MV-4-11 (cell line): ENCODE data around the gene CERK.
A peak's percentile ranks its signal among the peaks of the same experiment; 100 is the strongest.
"Not testable (repeated sequence)": the region's sequence is repeated elsewhere in the genome, so short reads cannot be mapped to it uniquely, and the experiment has no call there.

Experiments
- DNase-seq: peaks from one replicate; lab custom pipeline; 2025; lab: John Stamatoyannopoulos, UW

The CERK gene

DNA sequence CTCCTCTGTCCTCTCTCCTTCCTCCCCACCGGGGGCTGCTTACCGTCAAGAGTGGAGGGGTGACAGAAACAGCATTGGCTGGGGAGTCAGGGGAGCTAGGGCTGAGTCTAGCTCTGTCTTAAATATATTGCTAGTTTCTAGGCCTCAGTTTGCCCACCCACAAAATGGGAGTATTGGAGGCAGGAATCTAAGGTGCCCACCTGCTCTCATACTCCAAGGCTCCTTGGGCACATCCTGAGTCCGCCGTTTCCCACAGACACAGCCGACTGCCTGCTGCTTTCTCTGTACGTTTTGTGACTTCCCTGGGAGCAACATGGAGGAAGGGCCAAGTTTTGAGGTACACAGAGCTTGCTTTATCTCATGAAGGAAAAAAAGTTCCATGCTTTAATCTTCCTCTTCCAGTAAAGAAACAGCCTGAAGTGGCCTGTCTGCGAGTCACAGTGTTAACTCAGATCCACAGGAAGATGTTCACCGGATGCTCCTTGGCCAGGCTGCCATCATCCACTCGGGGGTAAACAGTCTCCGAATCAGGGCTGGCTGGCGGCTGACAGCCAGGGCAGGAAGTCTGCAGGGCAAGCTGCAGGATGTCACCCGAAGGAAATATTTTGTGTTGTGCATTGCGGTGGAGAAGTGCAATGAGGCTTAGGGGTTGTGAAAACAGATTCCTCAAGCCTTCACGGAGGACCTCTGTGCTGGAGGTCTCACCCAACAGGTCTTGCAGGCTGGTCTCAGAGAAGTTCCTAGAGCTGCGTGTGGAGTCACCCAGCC lies 11.0 kb upstream of the CERK start:
- peak; percentile 48 for DNase-seq

DNA sequence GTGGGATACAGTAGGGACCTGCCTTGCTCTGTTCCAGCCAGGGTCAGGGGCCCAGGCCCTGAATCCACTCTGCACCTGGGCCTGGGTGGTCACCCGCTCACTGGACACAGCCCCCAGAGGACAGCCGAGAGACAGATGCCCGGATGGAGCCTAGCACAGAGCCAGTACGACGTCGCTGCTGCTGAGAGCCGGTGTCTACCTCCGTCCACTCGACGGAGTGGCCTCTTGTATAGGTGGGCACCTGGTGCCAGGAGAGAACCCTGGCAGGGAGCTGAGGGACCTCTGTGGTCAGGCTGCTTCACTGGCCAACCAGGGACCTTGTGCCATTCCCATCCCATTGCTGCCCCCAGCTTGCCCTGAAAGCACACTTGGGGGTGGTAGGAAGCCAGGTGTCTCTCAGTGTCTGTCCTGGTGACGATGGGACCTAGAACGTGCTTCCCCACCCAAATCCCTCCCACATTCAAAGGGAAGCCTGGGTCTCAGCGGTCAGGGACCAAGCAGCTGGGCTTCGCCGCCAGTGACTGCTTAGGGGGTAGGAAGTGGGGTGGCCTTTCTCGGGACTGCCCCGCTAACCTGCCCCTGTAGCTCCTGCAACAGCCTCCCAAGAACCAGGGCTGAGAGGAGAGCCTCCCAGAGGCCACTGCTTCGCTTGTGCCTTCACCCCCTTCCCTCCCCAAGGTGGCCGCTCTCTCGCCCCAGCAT lies 10.3 kb upstream of the CERK start:
- DNase-seq = no peak

DNA sequence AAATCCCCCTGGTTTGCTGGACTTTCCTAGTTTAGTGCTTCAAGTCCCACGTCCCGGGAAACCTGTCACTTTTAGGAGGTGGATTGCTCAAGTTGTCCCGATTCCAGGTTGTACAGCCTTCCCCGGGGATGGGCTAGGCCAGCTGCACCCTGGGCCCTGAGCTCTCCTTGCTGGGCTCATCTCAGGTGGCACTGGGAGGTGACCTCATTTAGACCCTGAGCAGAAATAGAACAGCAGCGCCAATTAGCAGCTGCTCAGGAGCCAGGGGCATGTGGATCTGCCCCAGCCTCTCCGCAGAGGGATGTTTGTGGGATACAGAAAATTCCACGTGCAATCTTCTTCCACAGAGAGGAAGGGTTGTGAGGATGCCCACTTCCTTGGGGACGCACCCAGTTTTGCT lies 9.6 kb upstream of the CERK start:
- no peak for DNase-seq

DNA sequence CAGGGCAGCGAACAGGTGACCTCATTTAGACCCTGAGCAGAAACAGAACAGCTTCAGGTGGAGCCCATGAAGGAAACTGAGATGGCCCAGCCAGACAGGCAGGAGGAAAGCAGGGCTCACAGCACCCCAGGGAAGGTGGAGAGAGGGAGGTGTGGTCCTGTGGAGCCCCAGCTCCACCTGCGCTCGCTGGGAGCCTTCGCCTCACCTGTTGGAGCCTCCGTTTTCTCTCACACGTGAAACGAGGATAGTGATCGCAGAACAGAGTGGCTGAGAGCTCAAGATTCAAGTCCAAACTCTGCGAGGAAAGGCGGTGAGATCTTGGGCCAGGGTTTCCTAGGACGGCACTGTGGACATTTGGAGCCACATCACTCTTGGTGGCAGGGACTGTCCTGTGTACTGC lies 8.6 kb upstream of the CERK start:
- DNase-seq = no peak

DNA sequence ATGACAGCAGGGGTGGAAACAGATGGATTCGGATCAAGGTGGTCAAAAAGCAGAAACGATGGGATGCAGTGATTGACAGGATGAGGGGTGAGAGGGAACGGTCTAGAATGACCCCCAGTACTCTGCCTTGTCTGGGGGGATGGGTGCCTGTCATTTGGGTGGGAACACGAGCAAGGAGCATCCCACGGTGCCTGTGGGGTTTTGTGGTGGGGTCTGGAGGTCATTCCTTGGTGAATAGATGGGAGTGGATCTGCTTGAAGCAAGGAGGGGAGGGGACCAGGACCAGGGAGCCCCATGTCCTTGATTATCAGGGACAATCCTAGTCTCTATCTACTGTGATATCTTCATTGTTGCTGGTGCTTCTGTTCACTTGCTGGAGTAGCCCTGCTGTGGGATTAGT lies 8.1 kb upstream of the CERK start:
- DNase-seq = no peak

DNA sequence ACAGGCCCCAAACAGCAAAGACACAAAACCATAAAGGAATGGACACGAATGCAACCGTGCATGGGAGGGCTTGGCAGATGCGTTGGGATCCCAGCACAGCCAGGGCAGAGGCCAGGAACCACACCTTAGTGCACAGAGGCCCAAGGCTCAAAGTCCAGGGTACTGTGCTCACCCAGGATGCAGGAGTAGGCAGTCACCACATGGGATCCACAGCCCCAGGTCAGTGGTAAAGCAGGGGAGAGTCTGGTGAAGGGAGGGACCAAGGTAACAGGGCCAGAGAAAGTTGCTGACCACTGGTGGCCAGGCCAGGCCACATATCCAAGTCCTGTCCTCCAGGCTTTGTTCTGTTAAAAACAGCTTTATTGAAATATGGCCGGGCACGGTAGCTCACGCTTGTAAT lies 6.5 kb upstream of the CERK start:
- no peak for DNase-seq

DNA sequence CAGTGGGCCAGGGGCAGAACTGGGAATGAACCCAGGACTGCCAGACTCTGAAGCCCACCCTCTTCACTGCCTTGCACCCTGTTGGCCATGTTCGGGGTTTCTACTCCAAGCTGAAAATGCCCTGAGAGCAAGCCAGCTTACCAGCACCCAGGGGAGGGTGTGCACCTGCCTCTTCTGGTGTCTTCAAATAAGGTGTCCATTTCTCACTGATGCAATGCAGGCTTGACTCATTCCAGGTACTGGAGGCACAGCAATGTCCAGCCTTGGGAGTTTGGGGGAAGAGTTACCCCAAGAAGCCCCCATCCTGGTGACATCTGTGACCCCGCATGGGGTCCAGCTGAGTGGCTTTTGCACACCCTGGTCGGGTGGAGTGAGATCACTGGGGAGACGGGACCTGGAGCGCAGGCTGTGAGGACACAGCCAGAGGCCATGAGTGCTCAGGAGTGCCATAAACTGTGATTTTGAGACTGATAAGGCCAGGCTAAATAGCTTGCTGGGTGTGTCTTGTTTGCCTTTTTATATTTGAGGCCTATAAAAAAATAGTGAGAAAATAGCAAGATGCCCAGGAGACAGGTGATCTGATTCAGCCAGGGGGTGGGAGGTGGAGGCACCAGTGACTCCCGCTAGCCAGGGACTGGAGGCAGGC lies 4.6 kb upstream of the CERK start:
- DNase-seq = no peak

DNA sequence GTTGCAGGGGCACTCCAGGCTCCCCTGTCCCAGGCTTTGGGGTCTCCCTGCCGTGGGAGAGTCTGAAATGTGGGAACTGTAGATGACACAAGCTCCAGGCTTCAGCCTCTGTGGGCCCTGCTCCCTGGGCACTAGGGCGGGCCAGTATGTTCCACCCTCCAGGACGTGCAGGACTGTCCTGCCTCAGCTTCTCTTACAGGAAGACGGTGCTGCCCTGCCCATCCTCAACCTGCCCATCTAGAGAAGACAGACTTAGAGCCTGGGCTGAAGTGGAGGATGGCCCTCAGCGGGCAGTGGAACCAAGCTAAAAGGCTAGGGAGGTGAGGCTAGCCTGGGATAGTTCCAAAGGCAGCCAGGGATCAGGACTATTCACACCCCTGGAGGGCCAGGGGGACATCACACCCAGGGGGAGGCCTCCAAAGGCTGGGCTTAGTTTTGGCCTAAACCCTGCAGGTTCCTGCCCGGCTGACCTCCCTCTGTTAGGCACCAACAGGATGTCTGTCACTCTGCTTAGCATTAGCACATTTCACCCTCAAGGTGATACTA lies 4.0 kb upstream of the CERK start:
- no peak for DNase-seq

DNA sequence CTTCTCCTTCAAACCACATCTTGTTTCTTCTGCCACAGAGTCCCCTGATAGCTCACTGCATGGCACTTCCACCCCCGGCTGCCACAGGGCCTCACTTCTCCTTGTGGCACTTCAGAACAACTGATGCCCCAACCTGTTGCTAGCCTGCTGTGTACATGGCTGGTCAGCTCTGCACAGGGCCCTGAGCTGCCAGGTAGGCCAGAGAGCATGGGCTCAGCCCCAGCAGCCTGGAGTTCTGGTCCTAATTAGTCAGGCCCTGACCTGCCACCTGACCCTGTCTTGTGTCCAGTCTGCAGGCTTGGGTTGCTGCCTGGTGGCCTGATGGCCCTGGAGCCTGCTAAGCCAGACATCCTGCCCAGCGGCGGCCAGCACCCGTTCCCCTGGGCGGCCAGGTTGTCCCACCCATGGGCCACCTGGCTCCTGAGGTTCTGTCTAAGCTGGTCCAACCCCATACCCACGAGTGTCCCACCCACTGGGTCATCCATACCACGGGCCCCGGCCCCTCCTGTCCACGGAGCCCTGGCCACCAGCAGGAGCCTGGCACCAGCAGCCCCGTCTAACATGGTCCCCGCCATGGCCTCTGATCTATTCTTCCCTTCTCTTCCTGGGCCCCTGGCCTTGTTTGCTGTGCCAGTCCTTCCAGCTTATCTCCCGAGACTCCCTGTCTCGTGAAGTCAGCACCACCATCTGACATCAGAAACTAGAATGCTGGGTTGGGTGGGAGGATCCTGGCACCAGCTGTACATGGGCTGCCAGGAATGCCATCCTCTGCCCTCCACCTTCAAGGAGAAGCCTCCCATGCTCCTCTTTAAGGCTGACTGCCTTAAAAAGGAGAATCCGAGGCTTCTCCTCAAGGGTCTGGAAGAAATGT lies 3.1 kb upstream of the CERK start:
- DNase-seq = no peak

DNA sequence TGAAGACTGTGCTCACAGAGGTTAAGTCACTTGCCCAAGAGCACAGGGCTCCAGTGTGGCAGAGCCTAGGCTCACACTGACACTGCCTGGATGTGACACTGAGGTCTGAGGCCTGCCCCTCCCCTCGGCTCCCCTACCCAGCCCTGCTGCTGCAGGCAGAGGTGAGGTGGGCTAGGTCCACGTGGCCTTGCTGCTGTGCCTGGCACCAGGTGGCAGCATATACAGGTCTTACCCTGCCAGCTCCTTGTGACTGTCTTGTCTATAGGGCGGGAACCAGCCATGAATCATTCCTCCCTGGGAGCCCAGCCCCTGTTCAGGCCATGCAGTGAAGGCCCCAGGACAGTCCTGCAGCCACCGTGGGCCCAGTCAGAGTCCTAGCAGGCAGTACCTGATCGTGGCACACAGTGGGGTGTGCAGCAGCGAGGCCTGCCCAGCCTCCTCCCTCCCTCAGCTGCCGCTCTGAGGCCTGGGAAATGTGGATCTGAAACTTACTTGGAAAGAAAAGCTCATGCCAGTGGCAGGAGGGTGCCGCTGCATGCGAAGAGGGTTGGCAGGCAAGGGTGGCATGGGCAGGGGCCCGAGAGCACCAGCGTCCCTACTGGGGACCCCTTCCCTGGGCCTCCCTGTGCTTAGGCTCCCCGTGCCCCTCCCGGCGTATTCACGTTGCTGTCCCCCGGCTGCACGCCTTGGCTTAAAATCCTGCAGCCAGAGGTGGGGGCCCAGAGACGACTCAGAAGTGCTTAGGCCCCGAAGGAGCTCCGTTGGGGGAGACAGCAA lies 1.2 kb upstream of the CERK start:
- DNase-seq = peak; percentile 67

DNA sequence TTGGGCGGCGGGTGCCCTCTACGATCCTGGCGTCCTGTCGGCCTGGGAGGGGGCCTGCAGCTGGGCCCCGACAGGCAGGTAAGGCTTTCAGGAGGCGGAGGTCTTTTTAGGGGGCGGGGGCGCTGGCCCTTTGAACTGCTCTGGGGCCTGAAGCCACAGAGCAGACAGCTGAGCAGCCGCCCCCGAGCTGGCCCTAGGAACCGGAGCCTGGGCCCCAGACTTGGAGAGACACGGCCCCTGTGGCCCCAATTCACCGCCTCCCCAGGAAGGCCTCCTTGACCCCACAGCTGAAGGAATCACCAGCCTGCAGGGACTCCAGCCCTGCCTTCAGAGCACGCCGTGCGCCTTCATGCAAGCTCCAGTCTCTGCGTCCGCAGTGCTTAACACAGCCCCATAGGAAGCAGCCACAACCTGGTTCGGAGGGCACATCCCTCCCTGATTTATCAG lies 618 bp upstream of the CERK start:
- no peak for DNase-seq

DNA sequence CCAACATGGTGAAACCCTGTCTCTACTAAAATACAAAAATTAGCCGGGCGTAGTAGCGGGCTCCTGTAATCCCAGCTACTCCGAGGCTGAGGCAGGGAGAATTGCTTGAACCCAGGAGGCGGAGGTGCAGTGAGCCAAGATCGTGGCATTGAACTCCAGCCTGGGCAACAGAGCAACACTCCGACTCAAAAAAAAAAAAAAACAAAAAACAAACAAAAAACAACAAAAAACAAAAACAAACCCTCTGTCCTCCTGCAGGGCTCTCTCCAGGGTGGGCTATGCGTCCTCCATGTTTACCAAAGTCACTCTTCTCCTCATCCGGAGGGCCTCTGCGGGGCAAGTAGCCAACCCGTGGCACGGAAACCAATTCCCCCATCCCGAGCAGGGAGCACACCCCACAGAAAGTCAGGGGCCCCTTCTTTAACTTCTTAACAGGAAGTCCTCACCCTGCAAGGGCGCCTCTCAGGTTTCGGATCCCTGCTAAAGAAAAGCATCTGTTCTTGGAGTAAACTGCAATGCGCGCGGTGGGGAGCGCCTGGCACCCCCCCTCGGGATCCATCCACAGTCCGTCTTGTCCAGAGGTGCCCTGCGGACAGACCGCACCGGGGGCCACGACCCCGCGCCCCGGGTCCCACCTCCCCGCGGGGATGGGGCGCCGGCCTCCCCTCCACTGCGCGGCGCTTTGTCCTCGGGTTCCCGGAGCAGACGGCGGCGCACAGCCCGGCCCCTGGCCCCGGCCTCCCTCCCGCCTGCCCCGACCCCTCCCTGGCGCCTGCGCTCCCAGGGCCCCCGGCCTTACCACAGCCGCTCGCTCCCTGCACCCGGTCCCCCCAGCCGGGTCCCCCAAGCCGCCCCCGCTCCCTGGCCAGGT lies 712 bp downstream of the CERK start:
- DNase-seq = peak; percentile 67

DNA sequence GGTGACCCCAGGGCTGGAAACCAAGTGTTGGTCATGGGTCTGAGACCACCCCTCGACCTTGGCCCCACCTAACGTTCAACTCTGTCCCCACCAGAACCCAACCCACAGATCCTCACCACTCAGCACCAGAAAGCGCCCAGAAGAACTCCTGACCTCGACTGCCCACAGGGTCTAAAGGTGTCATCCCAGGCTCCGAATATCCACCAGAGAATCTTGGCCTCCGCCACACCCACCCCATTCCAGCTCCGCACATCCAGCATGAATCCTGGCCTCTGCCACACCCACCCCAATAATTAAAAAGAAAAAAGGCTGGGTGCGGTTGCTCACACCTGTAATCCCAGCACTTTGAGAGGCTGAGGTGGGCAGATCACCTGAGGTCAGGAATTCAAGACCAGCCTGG lies 1.3 kb downstream of the CERK start:
- no peak for DNase-seq

DNA sequence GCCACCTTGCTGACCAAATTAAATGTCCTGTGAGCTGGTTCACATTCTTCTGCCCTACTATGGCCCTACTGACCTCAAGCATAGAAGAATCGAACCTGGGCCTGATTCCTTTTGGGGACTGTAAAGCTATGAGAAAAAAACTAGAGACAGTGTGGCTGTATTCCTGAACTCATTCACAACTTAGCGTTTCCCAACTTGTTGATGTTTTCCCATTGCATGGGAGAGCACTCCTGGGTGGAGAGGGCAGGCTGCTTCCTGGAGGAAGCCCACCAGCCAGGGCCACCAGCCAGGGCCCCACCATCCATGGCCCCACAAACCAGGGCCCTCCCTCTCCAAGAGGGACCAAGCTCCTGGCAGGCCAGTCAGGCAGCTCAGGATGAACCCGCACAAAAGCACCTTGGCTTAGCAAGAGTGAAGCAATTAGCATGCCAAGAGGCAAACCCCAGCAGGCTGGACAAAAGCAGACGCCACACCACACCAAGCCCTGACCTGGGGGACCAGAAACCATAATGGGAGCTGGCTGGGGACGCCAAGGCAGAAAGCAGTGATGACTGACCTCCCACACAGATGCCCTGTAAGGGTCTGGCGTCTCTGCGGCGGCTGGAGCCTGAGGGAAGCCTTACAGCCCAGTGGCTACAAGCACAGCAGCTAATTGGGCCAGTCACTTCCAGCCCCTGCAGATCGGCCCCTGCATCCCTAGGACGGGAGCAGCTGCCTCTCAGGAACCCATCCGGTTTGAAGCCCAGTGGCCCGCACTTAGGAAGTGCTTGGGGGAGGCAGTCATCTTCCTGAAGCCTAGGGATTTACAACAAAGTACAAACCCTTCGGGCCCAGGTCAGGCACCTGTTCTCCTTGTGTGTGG lies 2.1 kb downstream of the CERK start:
- DNase-seq = no peak

DNA sequence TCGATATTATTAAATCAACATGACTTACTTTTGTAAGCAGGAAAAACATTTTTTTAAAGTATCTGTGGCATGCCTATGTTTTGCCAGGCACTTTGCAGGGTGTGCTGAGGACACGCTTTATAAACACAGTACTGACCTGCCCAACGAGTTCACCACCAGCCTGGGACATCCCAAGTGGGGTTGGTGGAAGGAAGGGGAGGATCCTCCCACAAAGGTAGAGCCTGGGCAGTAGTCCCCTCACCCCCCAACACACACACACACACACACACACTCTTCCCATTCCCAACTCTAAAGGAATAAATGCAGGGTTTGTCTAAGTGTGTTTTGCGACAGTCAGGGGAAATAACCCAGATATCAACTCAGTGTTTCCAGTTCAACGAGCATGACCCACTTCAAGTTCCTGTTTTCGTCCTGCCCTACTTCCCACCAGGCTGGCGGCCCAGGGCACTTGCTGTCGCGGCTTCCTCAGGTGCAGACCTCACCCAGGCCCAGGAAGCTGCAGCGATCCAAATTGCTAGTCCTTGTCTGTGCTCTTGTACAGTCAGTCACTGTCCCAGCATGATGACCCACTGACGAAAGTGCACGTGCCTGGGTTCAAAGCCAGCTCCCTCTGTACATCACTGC lies 3.1 kb downstream of the CERK start:
- peak; percentile 63 for DNase-seq

DNA sequence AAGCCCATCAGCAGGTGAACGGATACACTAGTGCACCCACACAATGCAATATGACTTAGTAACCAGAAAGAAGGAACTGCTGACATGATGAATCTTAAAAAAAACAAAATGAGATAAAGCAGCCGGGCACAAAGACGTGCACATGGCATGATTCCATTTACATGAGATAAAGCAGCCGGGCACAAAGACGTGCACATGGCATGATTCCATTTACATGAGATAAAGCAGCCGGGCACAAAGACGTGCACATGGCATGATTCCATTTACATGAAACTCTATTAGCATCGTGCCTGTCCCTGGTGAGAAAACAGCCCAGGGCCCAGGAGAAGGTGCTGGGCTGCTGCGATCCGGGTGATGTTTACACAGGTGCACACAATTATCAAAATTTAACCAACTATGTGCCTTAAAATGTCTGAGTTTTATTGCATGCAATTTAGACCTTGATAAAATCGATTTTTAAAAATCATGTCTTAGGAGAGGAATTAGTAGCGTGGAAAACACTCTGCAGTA lies 3.8 kb downstream of the CERK start:
- not testable (repeated sequence) for DNase-seq

DNA sequence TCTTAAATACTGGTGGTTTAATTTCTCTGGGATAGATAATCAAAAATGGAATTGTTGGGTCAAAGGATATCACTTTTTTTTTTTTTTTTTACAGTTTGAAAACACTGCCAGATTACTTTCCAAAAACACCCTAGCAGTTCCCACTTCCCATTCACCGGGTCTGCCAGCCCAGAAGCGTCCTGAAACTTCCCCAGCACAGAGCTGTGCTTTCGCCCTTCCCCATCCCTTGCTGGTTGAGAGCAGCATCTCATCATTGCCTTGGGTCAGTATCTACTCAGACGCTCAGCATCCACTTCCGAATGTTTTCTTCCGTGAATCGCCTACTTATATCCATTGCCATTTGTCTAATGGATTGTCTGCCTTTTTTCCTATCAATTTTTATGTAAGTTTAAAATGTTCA lies 5.5 kb downstream of the CERK start:
- DNase-seq = peak; percentile 4

DNA sequence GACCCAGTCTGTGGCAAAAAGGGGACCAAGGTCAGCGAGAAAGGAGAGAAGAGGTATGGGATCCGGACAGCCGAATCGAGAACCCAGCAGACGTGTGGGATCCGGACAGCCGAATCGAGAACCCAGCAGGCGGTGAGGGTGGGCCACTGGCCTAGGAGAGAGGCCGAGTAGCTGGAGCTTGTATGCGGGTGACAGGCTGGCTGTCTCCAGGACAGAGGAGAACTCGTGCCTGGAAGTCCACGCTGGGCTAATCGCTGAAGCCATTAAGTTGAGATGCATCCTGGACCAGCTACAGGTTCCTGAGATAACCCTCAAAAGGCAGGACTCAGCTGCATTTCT lies 6.0 kb downstream of the CERK start:
- DNase-seq = no peak
